Panc1 (cell line): Measurements from ENCODE around the gene ENKD1. TPM values are rescaled to one million over a fixed set of nuclear protein-coding genes. Genes with fewer than 3 reads are reported as not detected.

Experiments
- ATAC-seq: fragments of 200-7000 bp; cut with Tn5 transposase; 2 replicates; pipeline ENCODE4 v1.9.1; 2020; ENCODE audit warnings: mild to moderate bottlenecking, moderate library complexity
- BruUV-seq: library from RNA; stranded (reverse); fragments of 400-500 nt; replicated peaks from 2 replicates; lab custom pipeline; 2021; lab: Mats Ljungman, UMichigan
- CTCF ChIA-PET: fragments of 300-600 bp; sonication (Branson Sonifier 250); formaldehyde crosslinking; loops from one replicate; lab custom pipeline; 2022; ENCODE audit warnings: antibody characterized with exemption; lab: Charles Lee
- POLR2A ChIA-PET: fragments of 300-600 bp; sonication (Branson Sonifier 250); formaldehyde crosslinking; loops from one replicate; lab custom pipeline; 2022; ENCODE audit warnings: antibody characterized with exemption; lab: Charles Lee
- DNase-seq: peaks from one replicate; pipeline ENCODE4 v3.0.0-alpha.2; 2010; ENCODE audit warnings: low read depth, low spot score
- H3K27ac ChIP-seq: 2 replicates; pipeline ENCODE4 v1.5.1; 2011; ENCODE audit warnings: mild to moderate bottlenecking, low read length, inconsistent platforms
- H3K27me3 ChIP-seq: fragments of 200-500 bp; sonication (Bioruptor generic); 2 replicates; pipeline ENCODE4 v1.6.0; 2014; ENCODE audit warnings: low read length, inconsistent platforms; ENCODE audit not compliant: control insufficient read depth, insufficient read depth
- H3K36me3 ChIP-seq: fragments of 200-500 bp; sonication (Bioruptor generic); 2 replicates; pipeline ENCODE4 v1.5.1; 2014; ENCODE audit warnings: inconsistent platforms, mild to moderate bottlenecking, low read length, moderate library complexity; ENCODE audit not compliant: control insufficient read depth, insufficient read depth
- H3K4me1 ChIP-seq: 2 replicates; pipeline ENCODE4 v1.5.1; 2011; ENCODE audit warnings: inconsistent platforms, mild to moderate bottlenecking, low read length, moderate library complexity; ENCODE audit not compliant: control insufficient read depth, insufficient read depth
- H3K4me3 ChIP-seq, 2 experiments: 2 replicates each; pipeline ENCODE4 v1.5.1; 2011 to 2012; ENCODE audit warnings: low read depth in 2 of 2, low read length in 2 of 2, mild to moderate bottlenecking in 2 of 2, inconsistent platforms in 1 of 2, moderate library complexity in 1 of 2
- H3K9me3 ChIP-seq: fragments of 200-500 bp; sonication (Bioruptor generic); 2 replicates; pipeline ENCODE4 v1.5.1; 2014; ENCODE audit warnings: low read depth, mild to moderate bottlenecking, inconsistent platforms, low read length, moderate library complexity; ENCODE audit not compliant: control insufficient read depth, insufficient read depth
- CTCF ChIP-seq: fragments of 450-650 bp; IDR thresholded peaks from 2 replicates; pipeline ENCODE4 v1.5.1; 2017; ENCODE audit warnings: mild to moderate bottlenecking
- POLR2AphosphoS5 ChIP-seq: IDR thresholded peaks from 2 replicates; pipeline ENCODE4 v1.6.1; 2012; ENCODE audit warnings: mild to moderate bottlenecking, low read depth, low read length, moderate library complexity
- REST ChIP-seq, 2 experiments: IDR thresholded peaks; 2 replicates each; pipeline ENCODE4 v1.6.1; 2011 to 2012; ENCODE audit warnings: low read depth in 2 of 2, control low read depth in 1 of 2, low read length in 1 of 2, mild to moderate bottlenecking in 1 of 2, moderate library complexity in 1 of 2; ENCODE audit not compliant: insufficient read depth in 1 of 2
- SIN3A ChIP-seq: IDR thresholded peaks from 2 replicates; pipeline ENCODE4 v1.6.1; 2012; ENCODE audit warnings: low read depth, mild to moderate bottlenecking, low read length, moderate library complexity, borderline replicate concordance; ENCODE audit not compliant: insufficient read depth
- TCF7L2 ChIP-seq: IDR thresholded peaks from 2 replicates; pipeline ENCODE4 v1.6.1; 2011; ENCODE audit warnings: mild to moderate bottlenecking, low read depth, low read length, inconsistent platforms
- in situ Hi-C: cut with HindIII; loops from 2 replicates; pipeline ENCODE4 v1.10.0; 2016; ENCODE audit warnings: low sequenced_read_pairs, low pct_unique_long_range_greater_than_20kb
- intact Hi-C: fragments of 100-400 bp; cut with micrococcal nuclease; formaldehyde crosslinking; loops from one replicate; pipeline ENCODE4 v1.10.0; 2022; ENCODE audit not compliant: unreplicated experiment
- total RNA-seq: library from RNA; stranded (reverse); gene quantifications from one replicate; pipeline ENCODE4 v1.2.1, GENCODE V29; 2021; ENCODE audit not compliant: unreplicated experiment

Gene ENKD1
- total RNA-seq, 1 experiment from 2014 or later = 14.6 TPM

- ChIA-PET POLR2A (interaction anchor here (0.7 kb wide), 1 partner anchor 382 kb away, joined by 3 read pairs; no protein-coding TSS in a partner anchor), CTCF (no interaction called here)
- Histone ChIP-seq H3K27ac (no peak overlapping the region), H3K4me3 (no peak overlapping the region), H3K27me3 (no peaks in the 10 kb centered on the region), H3K9me3 (no peaks in the 10 kb centered on the region), H3K36me3 (no peaks in the 10 kb centered on the region), H3K4me1 (no peaks in the 10 kb centered on the region)
- TF ChIP-seq TCF7L2 (no peak), POLR2AphosphoS5 (no peak), SIN3A (no peak), CTCF (no peak), REST (IDR thresholded peaks at IDR 0.05; ENCODE audit: insufficient read depth in 1 of 2, low read depth in 2 of 2, low read length in 1 of 2) (no peak)
- intact Hi-C loops = no loop called here
- BruUV-seq = no TSS peak
- ATAC-seq = no peak
- DNase-seq = no peak
- in situ Hi-C loops = no loop called here
Measured at GRCh38 chr16:67702130-67702529, 35.6 kb upstream of the ENKD1 start.

- no TSS peak for BruUV-seq
- POLR2A ChIA-PET = no interaction called here
Measured at GRCh38 chr16:67701420-67701819, 34.9 kb upstream of the ENKD1 start.

More at GRCh38 chr16:67701420-67701819, 34.9 kb upstream of the ENKD1 start:
- Histone ChIP-seq H3K27me3 (no peaks in the 10 kb centered on the region), H3K4me3 (no peak overlapping the region), H3K4me1 (no peaks in the 10 kb centered on the region), H3K27ac (no peak overlapping the region), H3K36me3 (no peaks in the 10 kb centered on the region), H3K9me3 (no peaks in the 10 kb centered on the region)
- no peak for TF ChIP-seq POLR2AphosphoS5
- TF ChIP-seq SIN3A = no peak
- TF ChIP-seq REST (IDR thresholded peaks at IDR 0.05; ENCODE audit: insufficient read depth in 1 of 2, low read depth in 2 of 2, low read length in 1 of 2) = no peak
- no peak for TF ChIP-seq TCF7L2
- CTCF ChIA-PET = no interaction called here
- DNase-seq = no peak
- no peak for ATAC-seq
- intact Hi-C loops = no loop called here
- in situ Hi-C loops = no loop called here
